ENCODE data around the gene CCNI2.
A peak's percentile ranks its signal among the peaks of the same experiment; 100 is the strongest.

- TF ChIP-seq, protein P1, sequence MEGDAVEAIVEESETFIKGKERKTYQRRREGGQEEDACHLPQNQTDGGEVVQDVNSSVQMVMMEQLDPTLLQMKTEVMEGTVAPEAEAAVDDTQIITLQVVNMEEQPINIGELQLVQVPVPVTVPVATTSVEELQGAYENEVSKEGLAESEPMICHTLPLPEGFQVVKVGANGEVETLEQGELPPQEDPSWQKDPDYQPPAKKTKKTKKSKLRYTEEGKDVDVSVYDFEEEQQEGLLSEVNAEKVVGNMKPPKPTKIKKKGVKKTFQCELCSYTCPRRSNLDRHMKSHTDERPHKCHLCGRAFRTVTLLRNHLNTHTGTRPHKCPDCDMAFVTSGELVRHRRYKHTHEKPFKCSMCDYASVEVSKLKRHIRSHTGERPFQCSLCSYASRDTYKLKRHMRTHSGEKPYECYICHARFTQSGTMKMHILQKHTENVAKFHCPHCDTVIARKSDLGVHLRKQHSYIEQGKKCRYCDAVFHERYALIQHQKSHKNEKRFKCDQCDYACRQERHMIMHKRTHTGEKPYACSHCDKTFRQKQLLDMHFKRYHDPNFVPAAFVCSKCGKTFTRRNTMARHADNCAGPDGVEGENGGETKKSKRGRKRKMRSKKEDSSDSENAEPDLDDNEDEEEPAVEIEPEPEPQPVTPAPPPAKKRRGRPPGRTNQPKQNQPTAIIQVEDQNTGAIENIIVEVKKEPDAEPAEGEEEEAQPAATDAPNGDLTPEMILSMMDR (IDR thresholded peaks at IDR 0.05), result peak in 1 of 4 experiments; percentile 7
- no peak for TF ChIP-seq POLR2A (IDR thresholded peaks at IDR 0.05)
Observed at GRCh38 chr5:132777209-132778069, 30.2 kb downstream of the CCNI2 start, which contains the start of gene SEPTIN8.

Data from uterus (tissue), 2 donors.